ENCODE results near the gene SMC6. TPM values are rescaled to one million over a fixed set of nuclear protein-coding genes. Genes with fewer than 3 reads are reported as not detected.

Gene SMC6
- total and polyA plus RNA-seq, 9 donors: 33.9 to 49.0 (median 38.3) TPM

DNA sequence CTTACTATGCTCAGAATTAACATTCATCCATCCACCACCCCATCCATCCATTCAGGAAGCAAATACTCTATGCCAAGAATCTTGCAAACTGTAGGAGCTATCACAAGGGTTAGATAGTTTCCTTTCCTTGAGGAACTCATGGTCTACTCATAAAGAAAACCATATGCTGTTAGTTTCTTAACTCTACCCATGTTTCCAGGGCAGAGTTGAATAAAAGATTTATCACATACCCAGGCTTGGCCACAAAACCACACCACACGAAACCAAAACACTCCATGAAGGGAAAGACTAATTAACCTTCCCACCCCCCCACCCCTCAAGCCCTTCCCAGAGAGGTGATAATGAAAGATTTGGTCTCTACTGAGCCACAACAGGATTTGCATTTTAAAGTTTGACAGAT is 38.9 kb upstream of the SMC6 start:
- DNase-seq: no peak
- WGBS (ENCODE audit: insufficient coverage): no CpG with 5 or more reads among the region's 1 CpG
- Histone ChIP-seq H3K9me3 (replicated peaks; ENCODE audit: control insufficient read depth, low read depth, low read length) (no peaks in the 10 kb centered on the region), H3K4me3 (ENCODE audit: low read length) (no peak overlapping the region), H3K27ac (ENCODE audit: low read length) (peak overlapping the region; percentile 84), H3K36me3 (ENCODE audit: control insufficient read depth, insufficient read depth, low read length) (no peaks in the 10 kb centered on the region), H3K27me3 (ENCODE audit: control insufficient read depth, insufficient read depth, low read length) (no peaks in the 10 kb centered on the region), H3K4me1 (ENCODE audit: control insufficient read depth, insufficient read depth, low read length) (peaks cover 39% of the 10 kb centered on the region)

DNA sequence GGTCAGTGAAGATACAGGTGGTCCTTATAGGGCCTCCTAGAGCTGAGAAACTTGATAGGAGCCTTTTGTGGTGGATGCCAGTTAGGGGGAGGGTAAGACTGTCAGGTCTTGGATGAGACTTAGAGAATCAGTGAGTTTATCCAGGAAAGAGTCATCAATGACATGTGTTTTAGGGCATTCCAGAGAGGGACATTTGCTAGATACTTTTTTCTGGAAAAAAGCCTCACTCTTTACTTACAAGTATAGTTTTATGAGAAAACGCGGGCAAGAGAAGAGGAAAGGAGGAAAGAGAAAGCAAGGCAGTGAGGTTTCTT is 38.2 kb upstream of the SMC6 start:
- no CpG with 5 or more reads among the region's 2 CpGs for WGBS (ENCODE audit: insufficient coverage)
- H3K4me3 ChIP-seq (ENCODE audit: low read length): no peak overlapping the region

DNA sequence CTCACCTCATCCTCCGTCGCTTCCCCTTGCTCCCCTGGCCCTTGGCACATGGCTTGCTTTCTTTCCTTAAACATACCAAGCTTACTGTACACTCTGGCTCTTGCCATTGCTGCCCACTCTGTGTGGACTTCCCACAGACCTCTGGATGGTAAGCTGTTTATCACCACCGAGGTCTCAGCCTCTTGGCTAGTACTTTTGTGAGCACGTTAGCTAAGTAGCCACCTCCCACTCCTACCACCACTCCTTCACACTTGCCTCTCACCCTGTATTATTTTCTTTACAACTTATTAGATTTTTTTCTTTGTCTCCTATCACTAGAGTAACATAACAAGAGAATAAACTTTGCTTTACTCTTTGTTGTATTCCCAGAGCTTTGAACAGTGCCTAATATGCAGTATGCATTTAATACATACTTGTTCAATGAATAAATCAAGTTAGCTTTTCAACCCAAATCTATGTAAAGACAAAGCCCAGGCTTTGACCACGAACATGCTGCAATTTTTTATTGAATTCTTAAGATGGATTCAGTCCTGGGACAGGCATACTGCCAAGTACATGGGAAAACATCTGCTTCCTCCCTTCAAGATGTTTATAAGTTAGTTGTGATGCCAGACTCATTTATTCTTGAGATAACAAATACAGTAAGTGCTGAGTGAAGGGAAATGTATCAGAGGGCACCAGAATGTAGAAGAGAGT is 37.7 kb upstream of the SMC6 start:
- H3K9me3 ChIP-seq (replicated peaks; ENCODE audit: control insufficient read depth, low read depth, low read length): no peaks in the 10 kb centered on the region
- no peak overlapping the region for H3K4me3 ChIP-seq (ENCODE audit: low read length)
- no peaks in the 10 kb centered on the region for H3K27me3 ChIP-seq (ENCODE audit: control insufficient read depth, insufficient read depth, low read length)
- H3K27ac ChIP-seq (ENCODE audit: low read length): peak overlapping the region; percentile 84
- WGBS (ENCODE audit: insufficient coverage): 23% methylated on average over 4 of the region's 5 CpGs
- peaks cover 39% of the 10 kb centered on the region for H3K4me1 ChIP-seq (ENCODE audit: control insufficient read depth, insufficient read depth, low read length)
- no peaks in the 10 kb centered on the region for H3K36me3 ChIP-seq (ENCODE audit: control insufficient read depth, insufficient read depth, low read length)
- DNase-seq: peak; percentile 94

More for the DNA sequence above, 38.2 kb upstream of the SMC6 start:
- peak; percentile 78 for DNase-seq
- Histone ChIP-seq H3K27me3 (ENCODE audit: control insufficient read depth, insufficient read depth, low read length) (no peaks in the 10 kb centered on the region), H3K9me3 (replicated peaks; ENCODE audit: control insufficient read depth, low read depth, low read length) (no peaks in the 10 kb centered on the region), H3K36me3 (ENCODE audit: control insufficient read depth, insufficient read depth, low read length) (no peaks in the 10 kb centered on the region), H3K27ac (ENCODE audit: low read length) (peak overlapping the region; percentile 84), H3K4me1 (ENCODE audit: control insufficient read depth, insufficient read depth, low read length) (peaks cover 39% of the 10 kb centered on the region)

DNA sequence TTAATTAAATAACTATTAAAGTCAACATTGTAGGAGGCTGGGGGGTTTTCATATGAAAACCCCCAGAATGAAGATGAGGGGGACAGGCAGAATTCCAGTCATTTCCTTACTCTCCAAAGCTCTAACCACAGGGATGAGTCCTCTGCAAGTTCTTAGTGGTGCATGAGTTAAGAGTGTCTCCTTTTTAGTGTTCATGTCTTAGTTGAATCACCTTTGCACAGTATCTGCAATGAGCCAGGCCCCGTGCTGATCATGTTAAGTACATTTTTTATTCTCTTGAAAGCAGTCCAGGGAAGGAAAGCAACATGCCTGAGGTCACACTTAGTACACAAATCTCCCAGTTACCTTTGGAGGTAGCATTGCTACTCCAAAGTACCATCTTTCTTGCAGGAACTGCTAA is 36.9 kb upstream of the SMC6 start:
- no peaks in the 10 kb centered on the region for H3K27me3 ChIP-seq (ENCODE audit: control insufficient read depth, insufficient read depth, low read length)
- peak overlapping the region; percentile 84 for H3K27ac ChIP-seq (ENCODE audit: low read length)
- H3K4me3 ChIP-seq (ENCODE audit: low read length): no peak overlapping the region
- no peak for DNase-seq
- no peaks in the 10 kb centered on the region for H3K36me3 ChIP-seq (ENCODE audit: control insufficient read depth, insufficient read depth, low read length)
- peaks cover 39% of the 10 kb centered on the region for H3K4me1 ChIP-seq (ENCODE audit: control insufficient read depth, insufficient read depth, low read length)
- H3K9me3 ChIP-seq (replicated peaks; ENCODE audit: control insufficient read depth, low read depth, low read length): no peaks in the 10 kb centered on the region
- WGBS (ENCODE audit: insufficient coverage): 60% methylated on average over 1 of the region's 1 CpG

DNA sequence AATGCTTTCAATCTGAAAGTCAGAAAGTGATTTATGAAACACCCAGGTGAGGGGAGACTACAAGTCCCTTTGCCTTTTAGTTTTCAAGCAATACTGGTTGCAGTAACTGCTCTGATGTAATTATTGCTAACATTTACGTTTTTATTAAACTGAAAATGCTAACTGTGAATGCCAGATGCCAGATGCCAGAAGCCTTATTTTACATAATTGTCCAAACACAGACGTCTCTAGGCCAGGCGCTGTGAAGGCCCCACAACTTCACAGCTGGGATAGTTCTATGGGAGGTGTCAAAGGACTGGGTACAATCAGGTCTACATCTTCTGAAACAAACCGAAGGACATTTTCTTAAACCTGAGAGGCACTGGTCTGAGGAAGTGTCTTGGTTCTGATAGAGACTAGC is 35.2 kb upstream of the SMC6 start:
- H3K4me1 ChIP-seq (ENCODE audit: control insufficient read depth, insufficient read depth, low read length): peaks cover 26% of the 10 kb centered on the region
- no peaks in the 10 kb centered on the region for H3K27me3 ChIP-seq (ENCODE audit: control insufficient read depth, insufficient read depth, low read length)
- H3K9me3 ChIP-seq (replicated peaks; ENCODE audit: control insufficient read depth, low read depth, low read length): no peaks in the 10 kb centered on the region
- no peak overlapping the region for H3K4me3 ChIP-seq (ENCODE audit: low read length)
- DNase-seq: no peak
- H3K36me3 ChIP-seq (ENCODE audit: control insufficient read depth, insufficient read depth, low read length): no peaks in the 10 kb centered on the region
- WGBS (ENCODE audit: insufficient coverage): 80% methylated on average over 1 of the region's 4 CpGs
- H3K27ac ChIP-seq (ENCODE audit: low read length): no peak overlapping the region

DNA sequence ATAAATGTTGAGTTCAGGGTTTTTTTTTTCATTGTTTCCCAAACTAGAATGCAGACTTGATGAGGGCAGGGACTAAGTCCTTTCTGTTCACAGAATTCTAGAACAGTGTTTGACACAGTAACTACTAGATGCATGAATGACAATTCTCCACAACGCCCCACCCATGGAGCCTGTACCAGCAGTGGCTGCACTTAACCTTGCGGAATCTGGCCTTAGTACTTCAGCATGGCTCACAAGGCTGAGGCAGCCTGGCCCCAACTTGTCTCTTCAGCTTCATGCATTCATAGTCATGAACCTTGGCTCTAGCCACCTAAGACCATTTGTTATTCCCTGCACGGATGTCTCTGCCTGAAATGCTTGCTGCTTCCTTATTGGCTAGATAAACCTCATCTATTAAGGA is 33.1 kb upstream of the SMC6 start:
- Histone ChIP-seq H3K36me3 (ENCODE audit: control insufficient read depth, insufficient read depth, low read length) (no peaks in the 10 kb centered on the region), H3K9me3 (replicated peaks; ENCODE audit: control insufficient read depth, low read depth, low read length) (no peaks in the 10 kb centered on the region), H3K27me3 (ENCODE audit: control insufficient read depth, insufficient read depth, low read length) (no peaks in the 10 kb centered on the region), H3K27ac (ENCODE audit: low read length) (no peak overlapping the region), H3K4me3 (ENCODE audit: low read length) (no peak overlapping the region), H3K4me1 (ENCODE audit: control insufficient read depth, insufficient read depth, low read length) (peaks cover 13% of the 10 kb centered on the region)
- DNase-seq: no peak
- 73% methylated on average over 3 of the region's 3 CpGs for WGBS (ENCODE audit: insufficient coverage)

DNA sequence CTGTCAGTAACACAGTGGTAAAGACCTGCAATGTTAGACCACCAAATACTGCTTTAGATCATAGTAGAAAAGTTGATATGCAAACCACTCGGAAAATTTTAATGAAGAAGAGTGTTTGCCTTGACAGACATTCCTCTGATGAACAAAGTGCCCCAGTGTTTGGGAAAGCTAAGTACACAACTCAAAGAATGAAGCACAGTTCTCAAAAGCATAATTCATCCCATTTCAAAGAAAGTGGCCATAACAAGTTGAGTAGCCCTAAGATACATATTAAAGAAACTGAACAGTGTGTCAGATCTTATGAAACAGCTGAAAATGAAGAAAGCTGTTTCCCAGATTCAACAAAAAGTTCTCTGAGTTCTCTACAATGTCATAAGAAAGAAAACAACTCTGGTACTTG is 27.9 kb upstream of the SMC6 start:
- DNase-seq: no peak
- no CpG with 5 or more reads among the region's 1 CpG for WGBS (ENCODE audit: insufficient coverage)
- Histone ChIP-seq H3K27ac (ENCODE audit: low read length) (no peak overlapping the region), H3K27me3 (ENCODE audit: control insufficient read depth, insufficient read depth, low read length) (no peaks in the 10 kb centered on the region), H3K9me3 (replicated peaks; ENCODE audit: control insufficient read depth, low read depth, low read length) (no peaks in the 10 kb centered on the region), H3K36me3 (ENCODE audit: control insufficient read depth, insufficient read depth, low read length) (peaks cover 4% of the 10 kb centered on the region), H3K4me3 (ENCODE audit: low read length) (no peak overlapping the region), H3K4me1 (ENCODE audit: control insufficient read depth, insufficient read depth, low read length) (no peaks in the 10 kb centered on the region)

DNA sequence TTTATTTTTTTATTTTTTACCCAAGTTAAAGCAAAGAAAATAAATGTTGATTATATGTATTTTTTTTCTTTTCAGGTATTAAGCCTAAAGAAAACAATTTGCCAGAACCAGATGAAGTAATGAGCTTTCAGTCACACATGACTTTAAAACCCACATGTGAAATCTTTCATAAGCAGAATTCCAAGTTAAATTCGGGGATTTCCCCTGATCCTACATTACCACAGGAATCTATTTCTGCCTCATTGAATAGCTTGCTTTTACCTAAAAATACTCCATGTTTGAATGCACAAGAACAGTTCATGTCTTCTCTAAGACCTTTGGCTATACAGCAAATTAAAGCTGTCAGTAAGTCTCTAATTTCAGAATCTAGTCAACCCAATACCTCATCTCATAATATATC is 26.9 kb upstream of the SMC6 start:
- Histone ChIP-seq H3K4me3 (ENCODE audit: low read length) (no peak overlapping the region), H3K4me1 (ENCODE audit: control insufficient read depth, insufficient read depth, low read length) (no peaks in the 10 kb centered on the region), H3K9me3 (replicated peaks; ENCODE audit: control insufficient read depth, low read depth, low read length) (no peaks in the 10 kb centered on the region), H3K27me3 (ENCODE audit: control insufficient read depth, insufficient read depth, low read length) (no peaks in the 10 kb centered on the region), H3K36me3 (ENCODE audit: control insufficient read depth, insufficient read depth, low read length) (peaks cover 4% of the 10 kb centered on the region), H3K27ac (ENCODE audit: low read length) (no peak overlapping the region)
- no peak for DNase-seq
- WGBS (ENCODE audit: insufficient coverage): 100% methylated on average over 1 of the region's 1 CpG

DNA sequence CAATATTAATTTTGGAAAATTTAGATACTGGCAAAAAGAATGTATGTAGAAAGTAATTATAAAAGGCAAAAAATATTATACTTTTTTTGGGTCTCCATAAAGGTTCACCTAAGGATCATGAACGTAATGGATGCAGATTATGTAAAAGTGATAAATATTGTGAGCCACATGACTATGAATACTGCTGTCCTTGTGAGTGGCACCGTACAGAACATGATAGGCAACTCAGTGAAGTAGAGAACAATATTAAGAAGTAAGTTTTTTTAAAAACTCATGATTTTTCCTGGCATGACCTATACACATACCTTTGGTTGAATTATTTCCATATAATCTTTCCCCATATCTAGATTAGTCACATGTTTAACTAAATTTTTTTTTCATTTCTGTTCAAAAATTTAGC is 18.9 kb upstream of the SMC6 start:
- Histone ChIP-seq H3K4me1 (ENCODE audit: control insufficient read depth, insufficient read depth, low read length) (no peaks in the 10 kb centered on the region), H3K9me3 (replicated peaks; ENCODE audit: control insufficient read depth, low read depth, low read length) (no peaks in the 10 kb centered on the region), H3K27me3 (ENCODE audit: control insufficient read depth, insufficient read depth, low read length) (no peaks in the 10 kb centered on the region), H3K4me3 (ENCODE audit: low read length) (no peak overlapping the region), H3K36me3 (ENCODE audit: control insufficient read depth, insufficient read depth, low read length) (peaks cover 2% of the 10 kb centered on the region), H3K27ac (ENCODE audit: low read length) (no peak overlapping the region)
- DNase-seq: no peak
- no CpG with 5 or more reads among the region's 2 CpGs for WGBS (ENCODE audit: insufficient coverage)

DNA sequence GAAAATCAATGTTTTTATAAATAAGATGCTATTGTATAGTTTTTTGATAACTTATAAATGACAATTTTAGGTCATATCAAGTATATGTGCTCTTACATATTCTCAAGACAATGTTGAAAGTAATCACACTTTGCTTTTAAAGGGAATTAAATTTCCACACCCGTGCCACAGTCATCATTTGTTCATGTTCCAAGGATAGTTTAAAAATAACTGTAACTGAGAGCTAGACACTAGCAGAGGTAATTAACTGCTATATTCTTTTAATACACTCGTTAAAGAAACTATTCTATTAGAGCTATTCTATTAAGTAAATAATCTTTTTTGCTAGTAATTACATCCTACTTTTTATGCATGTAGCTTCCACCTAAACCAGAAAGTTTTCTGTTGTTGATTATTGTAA is 18.3 kb upstream of the SMC6 start:
- H3K4me1 ChIP-seq (ENCODE audit: control insufficient read depth, insufficient read depth, low read length): no peaks in the 10 kb centered on the region
- no peaks in the 10 kb centered on the region for H3K27me3 ChIP-seq (ENCODE audit: control insufficient read depth, insufficient read depth, low read length)
- H3K36me3 ChIP-seq (ENCODE audit: control insufficient read depth, insufficient read depth, low read length): peaks cover 3% of the 10 kb centered on the region
- no peak overlapping the region for H3K27ac ChIP-seq (ENCODE audit: low read length)
- no peaks in the 10 kb centered on the region for H3K9me3 ChIP-seq (replicated peaks; ENCODE audit: control insufficient read depth, low read depth, low read length)
- H3K4me3 ChIP-seq (ENCODE audit: low read length): no peak overlapping the region
- DNase-seq: no peak
- no CpG with 5 or more reads among the region's 2 CpGs for WGBS (ENCODE audit: insufficient coverage)

DNA sequence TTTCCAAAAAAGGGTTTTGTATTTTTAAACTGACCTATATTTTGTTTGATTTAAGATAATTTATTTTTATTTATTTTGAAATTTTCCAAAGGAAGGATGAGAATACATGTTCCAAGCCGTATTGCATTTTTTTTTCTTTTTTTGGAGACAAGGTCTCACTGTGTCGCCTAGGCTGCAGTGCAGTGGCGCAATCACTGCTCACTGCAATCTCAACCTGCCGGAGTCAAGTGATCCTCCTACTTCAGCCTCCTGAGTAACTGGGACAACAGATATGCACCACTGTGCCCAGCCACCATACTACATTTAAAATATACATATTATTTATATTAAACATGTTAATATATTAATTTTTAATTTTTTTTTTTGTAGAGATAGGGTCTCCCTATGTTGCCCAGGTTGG is 15.3 kb upstream of the SMC6 start:
- 96% methylated on average over 3 of the region's 4 CpGs for WGBS (ENCODE audit: insufficient coverage)
- DNase-seq: no peak

More for the DNA sequence above, 15.3 kb upstream of the SMC6 start:
- Histone ChIP-seq H3K4me1 (ENCODE audit: control insufficient read depth, insufficient read depth, low read length) (no peaks in the 10 kb centered on the region), H3K4me3 (ENCODE audit: low read length) (no peak overlapping the region), H3K27me3 (ENCODE audit: control insufficient read depth, insufficient read depth, low read length) (no peaks in the 10 kb centered on the region), H3K36me3 (ENCODE audit: control insufficient read depth, insufficient read depth, low read length) (peaks cover 4% of the 10 kb centered on the region), H3K9me3 (replicated peaks; ENCODE audit: control insufficient read depth, low read depth, low read length) (no peaks in the 10 kb centered on the region), H3K27ac (ENCODE audit: low read length) (no peak overlapping the region)
